Measurements from ENCODE around the gene TSPEAR. TPM values are rescaled to one million over a fixed set of nuclear protein-coding genes. Genes with fewer than 3 reads are reported as not detected.

Gene TSPEAR
- total RNA-seq, 1 donor from 2014 or later: not detected

DNA sequence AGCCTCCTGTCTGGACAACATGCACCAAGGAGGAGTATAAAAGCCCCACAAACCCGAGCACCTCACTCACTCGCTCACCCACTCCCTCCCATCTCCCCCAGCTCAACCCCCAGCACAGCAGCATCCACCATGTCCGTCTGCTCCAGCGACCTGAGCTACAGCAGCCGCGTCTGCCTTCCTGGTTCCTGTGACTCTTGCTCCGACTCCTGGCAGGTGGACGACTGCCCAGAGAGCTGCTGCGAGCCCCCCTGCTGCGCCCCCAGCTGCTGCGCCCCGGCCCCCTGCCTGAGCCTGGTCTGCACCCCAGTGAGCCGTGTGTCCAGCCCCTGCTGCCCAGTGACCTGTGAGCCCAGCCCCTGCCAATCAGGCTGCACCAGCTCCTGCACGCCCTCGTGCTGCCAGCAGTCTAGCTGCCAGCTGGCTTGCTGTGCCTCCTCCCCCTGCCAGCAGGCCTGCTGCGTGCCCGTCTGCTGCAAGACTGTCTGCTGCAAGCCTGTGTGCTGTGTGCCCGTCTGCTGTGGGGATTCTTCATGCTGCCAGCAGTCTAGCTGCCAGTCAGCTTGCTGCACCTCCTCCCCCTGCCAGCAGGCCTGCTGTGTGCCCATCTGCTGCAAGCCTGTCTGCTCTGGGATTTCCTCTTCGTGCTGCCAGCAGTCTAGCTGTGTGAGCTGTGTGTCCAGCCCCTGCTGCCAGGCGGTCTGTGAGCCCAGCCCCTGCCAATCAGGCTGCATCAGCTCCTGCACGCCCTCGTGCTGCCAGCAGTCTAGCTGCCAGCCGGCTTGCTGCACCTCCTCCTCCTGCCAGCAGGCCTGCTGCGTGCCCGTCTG is 137.5 kb downstream of the TSPEAR start, which contains the start of gene KRTAP10-4:
KRTAP10-4 (plus strand) TSS at position 100 of the 827 bp plus-strand sequence; CDS start at position 130, 30 bp downstream.

DNA sequence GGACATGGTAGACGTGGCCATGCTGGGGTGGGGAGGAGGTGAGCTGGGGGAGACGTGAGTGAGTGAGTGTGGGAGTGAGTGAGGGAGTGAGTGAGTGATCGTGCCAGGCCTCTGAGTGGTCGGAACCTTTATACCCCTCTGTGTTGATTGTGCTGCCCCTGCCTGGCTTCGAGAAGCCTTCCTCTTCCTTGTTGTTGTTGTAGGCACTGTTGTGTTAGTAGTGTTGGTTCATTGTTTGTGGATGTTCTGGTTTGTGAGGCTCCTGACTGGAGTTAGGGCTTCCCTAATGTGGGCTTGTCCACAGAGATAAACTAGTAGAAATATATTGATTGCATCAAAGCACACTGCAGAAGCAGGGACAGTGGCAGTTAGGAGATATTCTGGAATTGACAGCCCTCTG is 152.7 kb downstream of the TSPEAR start, which contains the start of gene KRTAP10-3:
KRTAP10-3 (minus strand) TSS at position 101 of the 400 bp plus-strand sequence; CDS start at position 21, 80 bp downstream.

GRCh38 chr21:44551340-44551961 is 159.9 kb downstream of the TSPEAR start, which contains the start of gene KRTAP10-2:
TSS of gene KRTAP10-2 (minus strand) at chr21:44551505. CDS start at chr21:44551458, 47 bp downstream.

DNA sequence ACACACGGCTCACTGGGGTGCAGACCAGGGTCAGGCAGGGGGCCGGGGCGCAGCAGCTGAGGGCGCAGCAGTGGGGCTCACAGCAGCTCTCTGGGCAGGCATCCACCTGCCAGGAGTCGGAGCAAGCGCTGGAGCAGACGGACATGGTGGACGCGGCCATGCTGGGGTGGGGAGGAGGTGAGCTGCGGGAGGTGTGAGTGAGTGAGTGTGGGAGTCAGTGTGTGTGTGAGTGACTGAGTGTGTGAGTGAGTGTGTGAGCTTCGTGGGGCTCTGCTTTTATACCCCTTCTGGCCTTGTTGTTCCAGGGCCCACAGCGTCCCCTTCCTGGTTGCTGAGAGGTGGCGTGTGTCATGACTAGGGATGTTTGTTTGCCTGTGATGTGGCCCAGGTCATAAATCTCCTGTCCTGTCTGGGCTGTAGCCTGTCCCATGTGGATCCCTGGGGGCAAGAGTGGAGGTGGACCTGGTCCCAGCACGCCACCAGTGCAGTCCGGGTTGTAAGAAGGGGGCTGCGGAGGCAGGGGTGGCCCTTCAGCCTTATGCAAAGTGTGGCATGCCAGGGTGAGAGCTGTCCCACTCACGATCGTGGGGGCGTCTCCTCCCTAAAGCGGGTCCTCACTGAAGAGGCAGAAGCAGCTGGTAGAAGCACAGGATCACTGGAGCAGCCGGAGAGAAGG is 171.2 kb downstream of the TSPEAR start, which contains the start of gene KRTAP10-1:
KRTAP10-1 (minus strand) TSS at position 205 of the 676 bp plus-strand sequence; CDS start at position 160, 45 bp downstream.

GRCh38 chr21:44454747-44455523 is 256.4 kb downstream of the TSPEAR start, which contains the start of gene LRRC3:
TSS of gene LRRC3 (plus strand) at chr21:44455510. CDS start at chr21:44456645, 1,135 bp downstream.

Other genes with a start within 250 kb of the TSPEAR start
- not detected in 2 replicates for gene KRTAP10-1, start 171.4 kb downstream of the TSPEAR start, total RNA-seq
- not detected in 2 replicates for gene KRTAP10-2, start 160.1 kb downstream of the TSPEAR start, total RNA-seq
- not detected in 2 replicates for gene KRTAP10-3, start 152.8 kb downstream of the TSPEAR start, total RNA-seq
- gene KRTAP10-4, start 137.8 kb downstream of the TSPEAR start, total RNA-seq: not detected in 2 replicates
- gene KRTAP10-5, start 131.0 kb downstream of the TSPEAR start, total RNA-seq: not detected in 2 replicates
- not detected in 2 replicates for gene KRTAP10-6, start 119.1 kb downstream of the TSPEAR start, total RNA-seq
- not detected in 2 replicates for gene KRTAP10-7, start 111.0 kb downstream of the TSPEAR start, total RNA-seq
- not detected in 2 replicates for gene KRTAP10-8, start 99.5 kb downstream of the TSPEAR start, total RNA-seq
- gene KRTAP10-9, start 84.5 kb downstream of the TSPEAR start, total RNA-seq: not detected in 2 replicates
- gene KRTAP10-10, start 74.2 kb downstream of the TSPEAR start, total RNA-seq: not detected in 2 replicates
- gene KRTAP10-11, start 65.2 kb downstream of the TSPEAR start, total RNA-seq: not detected in 2 replicates
- not detected in 2 replicates for gene KRTAP12-4, start 56.9 kb downstream of the TSPEAR start, total RNA-seq
- gene KRTAP12-3, start 53.6 kb downstream of the TSPEAR start, total RNA-seq: not detected in 2 replicates
- not detected in 2 replicates for gene KRTAP12-2, start 44.6 kb downstream of the TSPEAR start, total RNA-seq
- not detected in 2 replicates for gene KRTAP12-1, start 29.4 kb downstream of the TSPEAR start, total RNA-seq
- not detected in 2 replicates for gene KRTAP10-12, start 14.4 kb downstream of the TSPEAR start, total RNA-seq
- gene UBE2G2, start 90.2 kb upstream of the TSPEAR start, total RNA-seq: 88.7 and 102 TPM in 2 replicates
- 66.2 and 77.2 TPM in 2 replicates for gene SUMO3, start 106.5 kb upstream of the TSPEAR start, total RNA-seq
- 241 and 282 TPM in 2 replicates for gene PTTG1IP, start 162.1 kb upstream of the TSPEAR start, total RNA-seq
- gene ITGB2, start 209.3 kb upstream of the TSPEAR start, total RNA-seq: 0.46 and 1.7 TPM in 2 replicates
- 9.9 and 12.8 TPM in 2 replicates for gene SLX9, start 228.5 kb upstream of the TSPEAR start, total RNA-seq